ENCODE data around the gene ZNF438.

DNA sequence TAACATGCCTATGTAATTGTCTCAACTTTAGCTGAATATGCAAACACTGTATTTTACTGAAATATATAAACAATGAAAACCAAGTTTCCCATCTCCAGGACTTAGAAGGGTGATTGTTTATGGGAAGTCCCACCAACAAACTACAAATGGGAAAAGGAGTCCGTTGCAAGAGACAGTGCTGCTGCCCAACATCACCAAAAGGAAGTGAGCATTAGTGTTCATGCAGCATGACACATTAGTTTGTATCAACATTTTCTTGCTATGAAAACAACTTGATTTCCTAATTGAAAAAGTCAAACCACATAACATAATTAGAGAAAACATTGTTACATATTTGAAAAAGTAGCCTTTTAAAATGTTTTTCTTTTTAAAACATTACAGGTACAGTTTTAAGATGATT is 138.5 kb downstream of the ZNF438 start:
- TF ChIP-seq FOXK2 (IDR thresholded peaks at IDR 0.05) (no peak), ELF4 (IDR thresholded peaks at IDR 0.05) (no peak), SP1 (IDR thresholded peaks at IDR 0.05) (no peak), FOXA1 (IDR thresholded peaks at IDR 0.05) (no peak), NFRKB (IDR thresholded peaks at IDR 0.05) (no peak), FOXM1 (IDR thresholded peaks at IDR 0.05; ENCODE audit: borderline replicate concordance) (no peak), ZNF384 (IDR thresholded peaks at IDR 0.05) (no peak), SUZ12 (IDR thresholded peaks at IDR 0.05) (no peak), BHLHE40 (IDR thresholded peaks at IDR 0.05; ENCODE audit: borderline replicate concordance) (no peak), ARNT (IDR thresholded peaks at IDR 0.05) (no peak), TARDBP (IDR thresholded peaks at IDR 0.05) (no peak), CTBP1 (IDR thresholded peaks at IDR 0.05; ENCODE audit: borderline replicate concordance) (no peak)
